SK-N-SH (cell line): ENCODE measurements around the gene GPR160. TPM values are rescaled to one million over a fixed set of nuclear protein-coding genes. Genes with fewer than 3 reads are reported as not detected.
"Not testable (repeated sequence)": the region's sequence is repeated elsewhere in the genome, so short reads cannot be mapped to it uniquely, and the experiment has no call there.

Source experiments
- CTCF ChIA-PET: fragments of 300-600, 350-600 bp; formaldehyde crosslinking; extraction: SDS; loops from one replicate; lab custom pipeline; 2021; lab: Yijun Ruan, JAX
- POLR2A ChIA-PET: fragments of 350-600 bp; sonication (Branson Sonifier 250); formaldehyde crosslinking; extraction: SDS; loops from one replicate; lab custom pipeline; 2020; ENCODE audit warnings: antibody characterized with exemption, inconsistent platforms; lab: Yijun Ruan, JAX
- DNase-seq: peaks from one replicate; pipeline ENCODE4 v3.0.0; 2012
- H2AFZ ChIP-seq: fragments of 200-600 bp; sonication (generic); 2 replicates; pipeline ENCODE4 v1.8.1; 2016; ENCODE audit warnings: antibody characterized with exemption, mild to moderate bottlenecking, low read depth
- H3F3A ChIP-seq: fragments of 200-600 bp; sonication (generic); replicated peaks from 2 replicates; pipeline ENCODE3; 2016; ENCODE audit warnings: antibody characterized with exemption, mild to moderate bottlenecking; ENCODE audit not compliant: insufficient read depth
- H3K27ac ChIP-seq, 2 experiments: fragments of 200-500 bp in 1 of 2; fragments of 200-600 bp in 1 of 2; sonication (Bioruptor generic) in 1 of 2; sonication (generic), shearing (Covaris generic) in 1 of 2; 2 replicates each; pipeline versions ENCODE4 v1.5.1 to v1.6.1; 2014 to 2016; ENCODE audit warnings: low read depth in 2 of 2, inconsistent platforms in 1 of 2, low read length in 1 of 2, mild to moderate bottlenecking in 1 of 2, mixed read lengths in 1 of 2
- H3K27me3 ChIP-seq: fragments of 200-600 bp; sonication (generic), shearing (Covaris generic); 2 replicates; pipeline ENCODE4 v1.6.1; 2016; ENCODE audit warnings: mixed run types; ENCODE audit not compliant: insufficient read depth
- H3K36me3 ChIP-seq, 2 experiments: fragments of 200-500 bp in 1 of 2; fragments of 200-600 bp in 1 of 2; sonication (Bioruptor generic) in 1 of 2; sonication (generic) in 1 of 2; replicated peaks in 1 of 2; 2 replicates each; pipeline versions ENCODE3 to v1.5.1; 2014 to 2016; ENCODE audit warnings: low read length in 1 of 2, mild to moderate bottlenecking in 1 of 2; ENCODE audit not compliant: insufficient read depth in 2 of 2, control insufficient read depth in 1 of 2
- H3K4me1 ChIP-seq, 2 experiments: fragments of 200-500 bp in 1 of 2; fragments of 200-600 bp in 1 of 2; sonication (Bioruptor generic) in 1 of 2; sonication (generic), shearing (Covaris generic) in 1 of 2; 2 replicates each; pipeline versions ENCODE4 v1.5.1 to v1.6.1; 2014 to 2016; ENCODE audit warnings: low read depth in 1 of 2, low read length in 1 of 2, mixed run types in 1 of 2; ENCODE audit not compliant: insufficient read depth in 2 of 2, control insufficient read depth in 1 of 2
- H3K4me2 ChIP-seq: fragments of 200-600 bp; sonication (generic), shearing (Covaris generic); 2 replicates; pipeline ENCODE4 v1.6.1; 2017; ENCODE audit warnings: mixed run types
- H3K4me3 ChIP-seq, 2 experiments: fragments of 200-500 bp in 1 of 2; fragments of 200-600 bp in 1 of 2; sonication (Bioruptor generic) in 1 of 2; sonication (generic), shearing (Covaris generic) in 1 of 2; 2 replicates each; pipeline versions ENCODE4 v1.5.1 to v1.8.1; 2014 to 2016; ENCODE audit warnings: low read depth in 2 of 2, inconsistent platforms in 1 of 2, low read length in 1 of 2, mild to moderate bottlenecking in 1 of 2, mixed read lengths in 1 of 2, moderate library complexity in 1 of 2
- H3K79me2 ChIP-seq: fragments of 200-600 bp; sonication (generic); 2 replicates; pipeline ENCODE4 v1.8.1; 2017; ENCODE audit warnings: mild to moderate bottlenecking; ENCODE audit not compliant: insufficient read depth
- H3K9ac ChIP-seq: fragments of 200-600 bp; sonication (generic); 2 replicates; pipeline ENCODE4 v1.6.1; 2017; ENCODE audit warnings: mixed run types
- H3K9me2 ChIP-seq: fragments of 200-600 bp; sonication (generic); 2 replicates; pipeline ENCODE4 v1.6.1; 2017; ENCODE audit warnings: mixed run types
- H3K9me3 ChIP-seq: fragments of 200-600 bp; sonication (generic); 2 replicates; pipeline ENCODE4 v1.6.1; 2017; ENCODE audit warnings: mixed run types, mild to moderate bottlenecking, moderate library complexity
- H4K20me1 ChIP-seq: fragments of 200-600 bp; sonication (generic); 2 replicates; pipeline ENCODE4 v1.6.1; 2017; ENCODE audit warnings: mild to moderate bottlenecking, mixed run types; ENCODE audit not compliant: insufficient read depth
- CHD2 ChIP-seq: fragments of 150-350 bp; IDR thresholded peaks from 2 replicates; pipeline ENCODE4 v1.6.1; 2018; ENCODE audit warnings: low read length; ENCODE audit not compliant: partially characterized antibody
- EP300 ChIP-seq, 2 experiments: IDR thresholded peaks; 2 replicates each; pipeline versions ENCODE4 v1.4.0 to v1.6.1; 2012; ENCODE audit warnings: borderline replicate concordance in 1 of 2, low read depth in 1 of 2, low read length in 1 of 2
- EZH2phosphoT487 ChIP-seq: fragments of 200-600 bp; sonication (generic); IDR thresholded peaks from 2 replicates; pipeline ENCODE4 v1.6.1; 2017; ENCODE audit warnings: low read depth, mixed run types, mild to moderate bottlenecking, antibody characterized with exemption, moderate library complexity, borderline replicate concordance
- FOXM1 ChIP-seq: IDR thresholded peaks from 2 replicates; pipeline ENCODE4 v1.4.0; 2012; ENCODE audit warnings: low read depth, mild to moderate bottlenecking
- MAX ChIP-seq: IDR thresholded peaks from 2 replicates; pipeline ENCODE4 v1.4.0; 2012; ENCODE audit warnings: low read depth
- MEF2A ChIP-seq: IDR thresholded peaks from 2 replicates; pipeline ENCODE4 v1.4.0; 2012; ENCODE audit warnings: low read depth, borderline replicate concordance
- NFIC ChIP-seq: IDR thresholded peaks from 2 replicates; pipeline ENCODE4 v1.4.0; 2012; ENCODE audit warnings: borderline replicate concordance
- NRF1 ChIP-seq: IDR thresholded peaks from 2 replicates; pipeline ENCODE4 v1.6.1; 2012; ENCODE audit warnings: low read depth, mild to moderate bottlenecking, low read length
- RAD21 ChIP-seq: IDR thresholded peaks from 2 replicates; pipeline ENCODE4 v1.6.1; 2012; ENCODE audit warnings: mild to moderate bottlenecking, low read length
- RFX5 ChIP-seq: IDR thresholded peaks from 2 replicates; pipeline ENCODE4 v1.6.1; 2012; ENCODE audit warnings: mild to moderate bottlenecking, improper control_type of control experiment, low read length
- RXRA ChIP-seq: IDR thresholded peaks from 2 replicates; pipeline ENCODE4 v1.4.0; 2012; ENCODE audit warnings: low read depth, mild to moderate bottlenecking, borderline replicate concordance
- TEAD4 ChIP-seq: IDR thresholded peaks from 2 replicates; pipeline ENCODE4 v1.4.0; 2012; ENCODE audit warnings: mild to moderate bottlenecking, borderline replicate concordance; ENCODE audit not compliant: insufficient read depth
- YY1 ChIP-seq: IDR thresholded peaks from 2 replicates; pipeline ENCODE4 v1.4.0; 2012; ENCODE audit warnings: low read depth, mild to moderate bottlenecking
- ZBTB33 ChIP-seq: IDR thresholded peaks from 2 replicates; pipeline ENCODE4 v1.4.0; 2012; ENCODE audit warnings: low read depth, borderline replicate concordance
- WGBS: methylation state at CpG from one replicate; pipeline ENCODE4 v1.1.6; 2017; ENCODE audit warnings: low lambda C conversion rate; 5-methylcytosine and 5-hydroxymethylcytosine counted together
- polyA plus RNA-seq, 3 experiments: library from polyadenylated mRNA; depleted of rRNA; stranded (reverse); fragments of >200 nt; gene quantifications; 2 replicates each; pipeline ENCODE4 v1.2.3, GENCODE V29; 2012
- TF ChIP-seq, protein P1 (sequence below): IDR thresholded peaks from 2 replicates; pipeline ENCODE4 v1.6.1; 2012; ENCODE audit warnings: mild to moderate bottlenecking, low read depth, low read length, moderate library complexity

GPR160 gene
- polyA plus RNA-seq, 1 of the 3 experiments (the other 2 are of a cell fraction) = 0.31 TPM

GRCh38 chr3:170012683-170013400, 25.0 kb upstream of the GPR160 start (continued):
- no peak for TF ChIP-seq RXRA
- no peak for TF ChIP-seq NFIC
- TF ChIP-seq RFX5 = no peak
- TF ChIP-seq, protein P1, sequence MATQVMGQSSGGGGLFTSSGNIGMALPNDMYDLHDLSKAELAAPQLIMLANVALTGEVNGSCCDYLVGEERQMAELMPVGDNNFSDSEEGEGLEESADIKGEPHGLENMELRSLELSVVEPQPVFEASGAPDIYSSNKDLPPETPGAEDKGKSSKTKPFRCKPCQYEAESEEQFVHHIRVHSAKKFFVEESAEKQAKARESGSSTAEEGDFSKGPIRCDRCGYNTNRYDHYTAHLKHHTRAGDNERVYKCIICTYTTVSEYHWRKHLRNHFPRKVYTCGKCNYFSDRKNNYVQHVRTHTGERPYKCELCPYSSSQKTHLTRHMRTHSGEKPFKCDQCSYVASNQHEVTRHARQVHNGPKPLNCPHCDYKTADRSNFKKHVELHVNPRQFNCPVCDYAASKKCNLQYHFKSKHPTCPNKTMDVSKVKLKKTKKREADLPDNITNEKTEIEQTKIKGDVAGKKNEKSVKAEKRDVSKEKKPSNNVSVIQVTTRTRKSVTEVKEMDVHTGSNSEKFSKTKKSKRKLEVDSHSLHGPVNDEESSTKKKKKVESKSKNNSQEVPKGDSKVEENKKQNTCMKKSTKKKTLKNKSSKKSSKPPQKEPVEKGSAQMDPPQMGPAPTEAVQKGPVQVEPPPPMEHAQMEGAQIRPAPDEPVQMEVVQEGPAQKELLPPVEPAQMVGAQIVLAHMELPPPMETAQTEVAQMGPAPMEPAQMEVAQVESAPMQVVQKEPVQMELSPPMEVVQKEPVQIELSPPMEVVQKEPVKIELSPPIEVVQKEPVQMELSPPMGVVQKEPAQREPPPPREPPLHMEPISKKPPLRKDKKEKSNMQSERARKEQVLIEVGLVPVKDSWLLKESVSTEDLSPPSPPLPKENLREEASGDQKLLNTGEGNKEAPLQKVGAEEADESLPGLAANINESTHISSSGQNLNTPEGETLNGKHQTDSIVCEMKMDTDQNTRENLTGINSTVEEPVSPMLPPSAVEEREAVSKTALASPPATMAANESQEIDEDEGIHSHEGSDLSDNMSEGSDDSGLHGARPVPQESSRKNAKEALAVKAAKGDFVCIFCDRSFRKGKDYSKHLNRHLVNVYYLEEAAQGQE = no peak
- no peak for TF ChIP-seq MEF2A
- no peak for TF ChIP-seq TEAD4
- TF ChIP-seq EZH2phosphoT487 = no peak

DNA sequence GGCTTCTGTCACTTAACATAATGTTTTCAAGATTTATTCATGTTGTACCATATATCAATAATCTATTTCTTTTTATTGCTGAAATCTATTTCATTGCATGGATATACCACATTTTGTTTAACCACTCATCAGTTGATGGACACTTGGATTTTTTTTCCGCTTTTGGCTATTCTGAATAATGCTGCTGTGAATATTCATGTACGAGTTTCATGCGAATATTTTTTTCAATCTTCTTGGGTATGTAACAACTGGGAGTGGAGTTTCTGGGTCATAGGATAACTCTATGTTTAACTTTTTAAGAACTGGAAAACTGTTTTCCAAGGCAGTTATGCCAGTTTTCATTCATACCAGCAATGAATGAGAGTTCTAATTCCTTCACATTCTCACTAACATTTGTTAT, 21.7 kb upstream of the GPR160 start:
- Histone ChIP-seq H3K9me2 (no peaks in the 10 kb centered on the region), H3K36me3 (no peaks in the 10 kb centered on the region), H3K27ac (no peak overlapping the region), H3K27me3 (no peaks in the 10 kb centered on the region), H3K9ac (no peak overlapping the region), H3K4me1 (no peaks in the 10 kb centered on the region), H3K4me3 (no peak overlapping the region), H3K4me2 (no peak overlapping the region), H3K9me3 (no peaks in the 10 kb centered on the region), H3K79me2 (no peaks in the 10 kb centered on the region), H4K20me1 (no peaks in the 10 kb centered on the region), H3F3A (no peaks in the 10 kb centered on the region), H2AFZ (no peak overlapping the region)
- POLR2A ChIA-PET = no interaction called here
- WGBS = 77% methylated on average over 3 of the region's 3 CpGs
- TF ChIP-seq FOXM1 = no peak
- TF ChIP-seq EP300 (IDR thresholded peaks at IDR 0.05; ENCODE audit: borderline replicate concordance in 1 of 2, low read depth in 1 of 2, low read length in 1 of 2) = no peak
- TF ChIP-seq, protein P1 = no peak
- no peak for TF ChIP-seq MAX
- no peak for TF ChIP-seq YY1
- TF ChIP-seq RAD21 = no peak
- no peak for TF ChIP-seq RXRA
- TF ChIP-seq ZBTB33 = no peak
- TF ChIP-seq CHD2 = no peak
- TF ChIP-seq NRF1 = no peak
- CTCF ChIA-PET = interaction anchor here (1.1 to 2.0 kb wide), 2 partner anchors 16 kb away, joined by 3 to 4 read pairs; no protein-coding TSS in a partner anchor
- no peak for DNase-seq

DNA sequence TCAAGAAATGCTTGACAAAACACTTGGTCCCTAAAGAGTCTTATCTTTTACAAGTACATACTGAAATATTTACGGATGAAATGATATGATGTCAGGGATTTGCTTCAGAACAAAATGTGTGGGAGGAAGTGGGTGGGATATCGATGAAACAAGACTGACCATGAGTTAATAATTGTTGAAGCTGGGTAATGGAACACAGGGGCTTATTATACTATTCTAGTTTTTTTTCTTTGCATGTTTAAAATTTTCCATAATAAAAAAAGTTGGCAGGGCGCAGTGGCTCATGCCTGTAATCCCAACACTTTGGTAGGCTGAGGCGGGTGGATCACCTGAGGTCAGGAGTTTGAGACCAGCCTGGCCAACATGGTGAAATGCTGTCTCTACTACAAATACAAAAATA, 18.5 kb upstream of the GPR160 start:
- POLR2A ChIA-PET, H3K9me3 ChIP-seq, H3F3A ChIP-seq, H3K9ac ChIP-seq, H3K27me3 ChIP-seq, H3K4me3 ChIP-seq, H3K4me2 ChIP-seq, H3K4me1 ChIP-seq, H2AFZ ChIP-seq, H3K36me3 ChIP-seq, H3K9me2 ChIP-seq, H4K20me1 ChIP-seq, H3K27ac ChIP-seq, H3K79me2 ChIP-seq, DNase-seq: not testable (repeated sequence)
- WGBS = 77% methylated on average over 4 of the region's 4 CpGs
- CTCF ChIA-PET = interaction anchor here (1.2 kb wide), 1 partner anchor 18 kb away, joined by 3 read pairs; the partner anchor contains the start of gene GPR160
